ENCODE measurements around the gene PGAP3.

DNA sequence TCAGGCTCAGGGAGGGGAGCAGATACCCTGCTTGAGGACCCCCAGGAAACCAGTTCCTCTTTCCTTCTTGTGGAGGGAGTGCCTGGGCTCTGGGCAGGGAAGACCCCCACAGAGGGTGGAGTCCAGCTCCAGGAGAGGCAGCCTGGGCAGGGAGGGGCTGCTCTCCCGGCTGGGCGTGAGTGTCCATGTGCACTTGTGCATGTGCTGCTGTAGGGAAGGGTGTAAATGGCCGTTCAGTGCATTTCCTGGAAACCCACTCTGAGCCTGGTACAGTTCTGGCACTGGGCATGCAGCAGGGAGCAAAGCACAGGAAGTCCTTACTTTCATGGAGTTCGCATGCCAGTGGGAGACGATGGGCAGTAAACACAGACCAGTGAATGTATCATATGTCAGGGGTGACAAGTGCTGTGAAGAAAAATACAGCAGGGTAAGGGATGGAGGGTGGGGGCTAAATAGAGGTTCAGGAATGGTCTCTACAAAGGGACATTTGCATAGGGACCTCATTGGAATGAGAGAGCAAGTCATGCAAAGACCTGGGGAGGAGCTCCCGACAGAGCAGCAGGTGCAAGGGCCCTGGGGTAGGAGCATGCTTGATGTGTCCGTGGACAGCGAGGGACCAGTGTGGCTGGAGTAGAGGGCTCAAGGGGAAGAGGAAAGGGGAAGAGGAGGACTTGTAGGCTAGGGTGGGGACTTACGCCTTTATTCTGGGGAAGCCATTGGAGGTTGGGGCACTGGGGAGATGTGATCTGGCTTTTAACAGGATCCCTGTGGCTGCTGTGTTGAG, 45.4 kb downstream of the PGAP3 start:
- no peak for TF ChIP-seq POLR2AphosphoS5 (IDR thresholded peaks at IDR 0.05)
- no peak for TF ChIP-seq POLR2A (IDR thresholded peaks at IDR 0.05)
- no peak for TF ChIP-seq EP300 (IDR thresholded peaks at IDR 0.05)
